Measurements from ENCODE around the gene TLL2. TPM values are rescaled to one million over a fixed set of nuclear protein-coding genes. Genes with fewer than 3 reads are reported as not detected.

Gene TLL2
- polyA plus RNA-seq, 2 of the 4 experiments (the other 2 are of a cell fraction) = 0.08 to 0.13 TPM

GRCh38 chr10:96463562-96463961 is 50.2 kb downstream of the TLL2 start (continued):
- no peak for TF ChIP-seq REST (IDR thresholded peaks at IDR 0.05)
- no peak for TF ChIP-seq SREBF2 (IDR thresholded peaks at IDR 0.05)

- 49% methylated on average over 6 of the region's 6 CpGs for WGBS (ENCODE audit: missing lambda C conversion rate)
- no peak for DNase-seq (ENCODE audit: low read depth in 1 of 2, low spot score in 1 of 2)
Measured at GRCh38 chr10:96462606-96463151, 51.0 kb downstream of the TLL2 start.

GRCh38 chr10:96460316-96460715 is 53.4 kb downstream of the TLL2 start:
- Histone ChIP-seq H3K4me2 (no peak overlapping the region), H3K9me3 (no peaks in the 10 kb centered on the region), H3K4me3 (no peak overlapping the region), H3K4me1 (no peaks in the 10 kb centered on the region), H3K27ac (no peak overlapping the region)
- FAIRE-seq = no peak
- ATAC-seq = no peak
- ChIA-PET CTCF (no interaction called here), POLR2A (no interaction called here)
- DNase-seq (ENCODE audit: low read depth in 1 of 2, low spot score in 1 of 2) = no peak
- no peak for TF ChIP-seq SREBF2 (IDR thresholded peaks at IDR 0.05)
- TF ChIP-seq HOXB13 (CRISPR knock-in tag; IDR thresholded peaks at IDR 0.05; ENCODE audit: low read depth) = no peak
- TF ChIP-seq ZSCAN20 (CRISPR knock-in tag; IDR thresholded peaks at IDR 0.05) = no peak
- no peak for TF ChIP-seq BCL3 (IDR thresholded peaks at IDR 0.05)
- no peak for TF ChIP-seq HMGXB4 (CRISPR knock-in tag; IDR thresholded peaks at IDR 0.05; ENCODE audit: borderline replicate concordance)
- no peak for TF ChIP-seq TFCP2L1 (CRISPR knock-in tag; IDR thresholded peaks at IDR 0.05)
- no peak for TF ChIP-seq PHF8 (IDR thresholded peaks at IDR 0.05; ENCODE audit: borderline replicate concordance, low read depth)
- TF ChIP-seq PBX3 (IDR thresholded peaks at IDR 0.05) = no peak
- WGBS (ENCODE audit: missing lambda C conversion rate) = 74% methylated on average over 3 of the region's 3 CpGs

More at GRCh38 chr10:96462606-96463151, 51.0 kb downstream of the TLL2 start:
- Histone ChIP-seq H3K4me1 (no peaks in the 10 kb centered on the region), H3K9me3 (no peaks in the 10 kb centered on the region), H3K4me2 (no peak overlapping the region), H3K4me3 (no peak overlapping the region), H3K27ac (no peak overlapping the region)
- POLR2A ChIA-PET = no interaction called here
- no peak for ATAC-seq
- CTCF ChIA-PET = interaction anchor here (1.4 kb wide), 1 partner anchor 48 kb away, joined by 3 read pairs; no protein-coding TSS in a partner anchor
- FAIRE-seq = no peak
- no peak for TF ChIP-seq JUNB (IDR thresholded peaks at IDR 0.05)
- no peak for TF ChIP-seq MYC (IDR thresholded peaks at IDR 0.05; ENCODE audit: borderline replicate concordance, low read length)
- no peak for TF ChIP-seq NFE2L2 (conservative IDR thresholded peaks at IDR 0.05; ENCODE audit: low read length)
- TF ChIP-seq MAZ (IDR thresholded peaks at IDR 0.05; ENCODE audit: borderline replicate concordance, low read depth, low read length) = no peak
- TF ChIP-seq NR3C1 (IDR thresholded peaks at IDR 0.05) = no peak
- TF ChIP-seq JUN (IDR thresholded peaks at IDR 0.05) = no peak
- no peak for TF ChIP-seq ESRRA (IDR thresholded peaks at IDR 0.05; ENCODE audit: borderline replicate concordance, low read length)
- no peak for TF ChIP-seq HOXA7 (CRISPR knock-in tag; IDR thresholded peaks at IDR 0.05)
- no peak for TF ChIP-seq RCOR1 (IDR thresholded peaks at IDR 0.05; ENCODE audit: low read depth, low read length)
- no peak for TF ChIP-seq HDAC2 (IDR thresholded peaks at IDR 0.05)
